Choroid plexus epithelial cell (primary cell): ENCODE data around the gene TMEM203.

Experiments used
- DNase-seq: peaks from one replicate; pipeline ENCODE4 v3.0.0-alpha.2; 2010; ENCODE audit warnings: low read depth
- H3K4me3 ChIP-seq: 2 replicates; pipeline ENCODE4 v1.5.1; 2011; ENCODE audit warnings: low read depth, mild to moderate bottlenecking, control low read depth, low read length, moderate library complexity
- TF ChIP-seq, protein P1 (sequence below): conservative IDR thresholded peaks from 2 replicates; pipeline ENCODE4 v1.5.1; 2011; ENCODE audit warnings: low read depth, mild to moderate bottlenecking, control low read depth, inconsistent platforms, low read length, moderate library complexity

TMEM203 gene

GRCh38 chr9:137215196-137215986, 9.9 kb upstream of the TMEM203 start:
- no peak for DNase-seq
- TF ChIP-seq, protein P1, sequence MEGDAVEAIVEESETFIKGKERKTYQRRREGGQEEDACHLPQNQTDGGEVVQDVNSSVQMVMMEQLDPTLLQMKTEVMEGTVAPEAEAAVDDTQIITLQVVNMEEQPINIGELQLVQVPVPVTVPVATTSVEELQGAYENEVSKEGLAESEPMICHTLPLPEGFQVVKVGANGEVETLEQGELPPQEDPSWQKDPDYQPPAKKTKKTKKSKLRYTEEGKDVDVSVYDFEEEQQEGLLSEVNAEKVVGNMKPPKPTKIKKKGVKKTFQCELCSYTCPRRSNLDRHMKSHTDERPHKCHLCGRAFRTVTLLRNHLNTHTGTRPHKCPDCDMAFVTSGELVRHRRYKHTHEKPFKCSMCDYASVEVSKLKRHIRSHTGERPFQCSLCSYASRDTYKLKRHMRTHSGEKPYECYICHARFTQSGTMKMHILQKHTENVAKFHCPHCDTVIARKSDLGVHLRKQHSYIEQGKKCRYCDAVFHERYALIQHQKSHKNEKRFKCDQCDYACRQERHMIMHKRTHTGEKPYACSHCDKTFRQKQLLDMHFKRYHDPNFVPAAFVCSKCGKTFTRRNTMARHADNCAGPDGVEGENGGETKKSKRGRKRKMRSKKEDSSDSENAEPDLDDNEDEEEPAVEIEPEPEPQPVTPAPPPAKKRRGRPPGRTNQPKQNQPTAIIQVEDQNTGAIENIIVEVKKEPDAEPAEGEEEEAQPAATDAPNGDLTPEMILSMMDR, result no peak
- H3K4me3 ChIP-seq, result no peak overlapping the region

DNA sequence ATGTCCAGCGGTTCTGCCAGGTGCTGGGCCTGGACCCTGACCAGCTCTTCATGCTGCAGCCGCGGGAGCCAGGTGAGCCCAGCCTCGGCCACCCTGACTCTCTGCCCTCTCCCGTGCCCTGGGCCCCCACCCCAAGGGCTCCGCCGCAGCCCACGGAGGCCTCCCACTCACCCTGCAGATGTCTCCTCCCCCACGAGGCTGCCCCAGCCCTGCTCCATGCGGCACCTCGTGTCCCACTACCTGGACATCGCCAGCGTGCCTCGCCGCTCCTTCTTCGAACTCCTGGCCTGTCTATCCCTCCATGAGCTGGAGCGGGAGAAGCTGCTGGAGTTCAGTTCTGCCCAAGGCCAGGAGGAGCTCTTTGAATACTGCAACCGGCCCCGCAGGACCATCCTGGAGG, 9.2 kb upstream of the TMEM203 start:
- H3K4me3 ChIP-seq, result no peak overlapping the region
- TF ChIP-seq, protein P1, result no peak
- no peak for DNase-seq

DNA sequence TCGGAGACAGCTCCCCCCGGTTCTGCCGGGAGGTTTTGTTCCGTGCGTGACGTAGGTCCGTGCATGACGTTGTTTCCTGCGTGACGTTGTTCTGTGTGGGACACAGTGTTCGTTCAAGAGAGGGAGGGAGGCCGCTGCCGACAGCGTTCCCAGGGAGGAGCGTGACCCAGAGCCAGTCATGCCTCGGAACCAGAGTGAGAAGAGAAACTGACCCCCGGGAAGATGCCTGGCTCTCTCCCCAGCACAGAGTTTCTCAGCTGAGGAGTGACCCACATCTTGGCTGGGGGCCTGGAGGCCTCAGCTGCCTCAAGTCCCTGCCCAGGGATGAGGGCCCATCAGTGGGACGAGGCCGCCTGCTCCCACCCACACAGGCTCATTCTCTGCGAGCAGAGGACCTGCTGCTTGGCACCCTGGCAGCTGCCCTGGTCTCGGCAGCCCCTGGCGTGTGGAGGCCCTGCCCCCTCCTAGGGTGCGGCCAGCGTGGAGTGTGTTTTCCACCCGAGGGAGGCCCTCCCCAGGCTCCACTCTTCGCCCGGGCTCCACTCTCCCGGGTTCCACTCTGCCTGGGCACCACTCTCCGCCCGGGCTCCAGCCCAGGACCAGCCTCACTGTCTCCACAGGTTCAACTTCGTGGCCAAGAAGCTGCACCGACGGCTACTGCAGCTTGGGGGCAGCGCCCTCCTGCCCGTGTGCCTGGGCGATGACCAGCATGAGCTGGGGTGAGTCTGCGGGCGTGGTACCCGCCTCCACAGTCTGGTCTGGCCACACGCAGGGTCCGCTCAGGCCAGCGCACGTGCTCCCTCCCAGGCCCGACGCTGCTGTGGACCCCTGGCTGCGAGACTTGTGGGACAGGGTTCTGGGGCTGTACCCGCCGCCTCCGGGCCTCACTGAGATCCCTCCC, 8.0 kb upstream of the TMEM203 start:
- no peak for DNase-seq
- TF ChIP-seq, protein P1, result peak; percentile 32
- no peak overlapping the region for H3K4me3 ChIP-seq

DNA sequence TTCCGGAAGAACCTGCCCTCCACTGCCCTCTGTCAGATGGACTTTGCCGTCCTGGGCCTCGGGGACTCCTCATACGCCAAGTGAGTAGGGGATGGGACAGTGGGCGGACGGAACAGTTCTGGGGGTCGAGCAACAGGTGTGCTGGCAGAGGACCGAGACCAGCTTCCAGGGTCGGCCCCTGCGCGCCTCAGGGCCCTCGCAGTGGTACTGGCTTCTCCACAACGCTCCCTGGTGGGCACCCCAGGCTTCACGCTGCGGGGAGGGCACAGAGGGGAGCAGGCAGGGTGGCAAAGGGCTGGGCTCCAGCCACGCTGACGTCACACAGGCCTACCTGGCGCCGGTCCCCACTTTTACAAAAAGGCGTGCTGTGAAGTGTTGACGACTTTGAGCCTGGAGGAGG, 7.1 kb upstream of the TMEM203 start:
- no peak for DNase-seq
- no peak overlapping the region for H3K4me3 ChIP-seq
- TF ChIP-seq, protein P1, result no peak

GRCh38 chr9:137211532-137211931, 6.1 kb upstream of the TMEM203 start:
- DNase-seq, result no peak
- TF ChIP-seq, protein P1, result no peak
- no peak overlapping the region for H3K4me3 ChIP-seq

DNA sequence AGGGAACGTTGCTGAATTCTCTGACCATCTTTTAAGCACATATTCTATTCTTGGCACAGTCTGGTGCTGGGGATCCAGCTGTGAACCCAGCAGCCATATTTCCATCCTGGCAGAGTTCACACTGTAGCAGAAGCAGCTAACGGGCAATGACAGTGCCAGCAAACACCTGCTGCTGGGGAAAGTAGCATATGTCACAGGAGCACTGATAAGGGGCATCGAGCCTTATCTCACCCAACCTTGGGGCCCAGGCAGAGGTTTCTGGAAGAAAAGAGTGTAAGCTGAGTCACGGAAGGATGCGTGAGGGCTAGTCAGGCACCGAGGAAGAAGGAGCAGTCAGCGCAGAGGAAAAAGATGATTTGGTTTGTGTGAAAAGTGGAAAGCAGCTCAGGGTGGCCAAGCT, 1.2 kb upstream of the TMEM203 start:
- TF ChIP-seq, protein P1, result no peak
- DNase-seq, result no peak
- no peak overlapping the region for H3K4me3 ChIP-seq
